GM19035 (cell line): Measurements from ENCODE around the gene UBE2I.

Experiments
- ATAC-seq: cut with Tn5 transposase; IDR thresholded peaks from one replicate; pipeline ENCODE4 v1.9.1; 2021; ENCODE audit not compliant: unreplicated experiment

Gene UBE2I

GRCh38 chr16:1277151-1277598 is 32.3 kb upstream of the UBE2I start:
- ATAC-seq: no peak

- ATAC-seq: no peak
Observed at GRCh38 chr16:1277617-1278282, 31.7 kb upstream of the UBE2I start.

- no peak for ATAC-seq
Observed at GRCh38 chr16:1278477-1278876, 31.0 kb upstream of the UBE2I start.

- ATAC-seq: no peak
Observed at GRCh38 chr16:1279081-1279944, 30.1 kb upstream of the UBE2I start.

- ATAC-seq: no peak
Observed at GRCh38 chr16:1279945-1280589, 29.4 kb upstream of the UBE2I start.

- no peak for ATAC-seq
Observed at GRCh38 chr16:1280783-1281182, 28.7 kb upstream of the UBE2I start.

- no peak for ATAC-seq
Observed at GRCh38 chr16:1281517-1281916, 27.9 kb upstream of the UBE2I start.

GRCh38 chr16:1282324-1282973 is 27.0 kb upstream of the UBE2I start:
- no peak for ATAC-seq

GRCh38 chr16:1283296-1283695 is 26.1 kb upstream of the UBE2I start:
- no peak for ATAC-seq

- no peak for ATAC-seq
Observed at GRCh38 chr16:1283996-1284616, 25.3 kb upstream of the UBE2I start.

- no peak for ATAC-seq
Observed at GRCh38 chr16:1285669-1286512, 23.5 kb upstream of the UBE2I start.

GRCh38 chr16:1286513-1287094 is 22.8 kb upstream of the UBE2I start:
- no peak for ATAC-seq

GRCh38 chr16:1287982-1288670 is 21.3 kb upstream of the UBE2I start:
- ATAC-seq: no peak

GRCh38 chr16:1288813-1289476 is 20.5 kb upstream of the UBE2I start:
- no peak for ATAC-seq

- ATAC-seq: no peak
Observed at GRCh38 chr16:1289477-1289866, 20.0 kb upstream of the UBE2I start.

- no peak for ATAC-seq
Observed at GRCh38 chr16:1290063-1290501, 19.4 kb upstream of the UBE2I start.

GRCh38 chr16:1290860-1291575 is 18.4 kb upstream of the UBE2I start:
- ATAC-seq: no peak

GRCh38 chr16:1291576-1291974 is 17.9 kb upstream of the UBE2I start:
- no peak for ATAC-seq
